ENCODE data around the gene MACROH2A2.

Gene MACROH2A2

GRCh38 chr10:70130878-70131559 lies 78.4 kb downstream of the MACROH2A2 start:
- no peak for DNase-seq (ENCODE audit: low read depth in 1 of 2, low spot score in 1 of 2)
- H3K27ac ChIP-seq (replicated peaks), result no peak overlapping the region
- no peak overlapping the region for H3K4me3 ChIP-seq (replicated peaks; ENCODE audit: insufficient read depth, low read length)
- TF ChIP-seq GABPA (IDR thresholded peaks at IDR 0.05; ENCODE audit: low read depth), result no peak
- H3K27me3 ChIP-seq (ENCODE audit: insufficient read depth, poor library complexity, severe bottlenecking), result peaks cover 4% of the 10 kb centered on the region

- Histone ChIP-seq H3K4me3 (replicated peaks; ENCODE audit: insufficient read depth, low read length) (no peak overlapping the region), H3K27ac (replicated peaks) (no peak overlapping the region)
- TF ChIP-seq REST (IDR thresholded peaks at IDR 0.05; ENCODE audit: insufficient replicate concordance, low read depth), result no peak
- TF ChIP-seq GABPA (IDR thresholded peaks at IDR 0.05; ENCODE audit: low read depth), result no peak
- TF ChIP-seq CTCF (IDR thresholded peaks at IDR 0.05; ENCODE audit: insufficient read depth, low read length), result no peak
- TF ChIP-seq POLR2AphosphoS5 (IDR thresholded peaks at IDR 0.05; ENCODE audit: low read depth), result no peak
- TF ChIP-seq SPI1 (IDR thresholded peaks at IDR 0.05; ENCODE audit: borderline replicate concordance, low read depth), result no peak
Measured at GRCh38 chr10:70131560-70131937, 78.9 kb downstream of the MACROH2A2 start.

GRCh38 chr10:70132098-70133029 lies 79.7 kb downstream of the MACROH2A2 start, which contains the start of gene AIFM2:
AIFM2 (minus strand) TSS chr10:70132825; CDS start chr10:70124084, 8,741 bp downstream.
- TF ChIP-seq SPI1 (IDR thresholded peaks at IDR 0.05; ENCODE audit: borderline replicate concordance, low read depth) (no peak), GABPA (IDR thresholded peaks at IDR 0.05; ENCODE audit: low read depth) (no peak), REST (IDR thresholded peaks at IDR 0.05; ENCODE audit: insufficient replicate concordance, low read depth) (no peak), CTCF (IDR thresholded peaks at IDR 0.05; ENCODE audit: insufficient read depth, low read length) (no peak)
- H3K27ac ChIP-seq (replicated peaks), result no peak within 1 kb of the TSS
- H3K27me3 ChIP-seq (ENCODE audit: insufficient read depth, poor library complexity, severe bottlenecking), result peaks cover 4% of the 10 kb centered on the region
- DNase-seq (ENCODE audit: low read depth in 1 of 2, low spot score in 1 of 2), result peak in 1 of 2 experiments; percentile 41
- H3K4me3 ChIP-seq (replicated peaks; ENCODE audit: insufficient read depth, low read length), result peak within 1 kb of the TSS; percentile 39

More at GRCh38 chr10:70131560-70131937, 78.9 kb downstream of the MACROH2A2 start:
- no peak for DNase-seq (ENCODE audit: low read depth in 1 of 2, low spot score in 1 of 2)
- peaks cover 4% of the 10 kb centered on the region for H3K27me3 ChIP-seq (ENCODE audit: insufficient read depth, poor library complexity, severe bottlenecking)

GRCh38 chr10:70135046-70135445 lies 82.4 kb downstream of the MACROH2A2 start:
- TF ChIP-seq GABPA (IDR thresholded peaks at IDR 0.05; ENCODE audit: low read depth), result no peak
- no peak for TF ChIP-seq REST (IDR thresholded peaks at IDR 0.05; ENCODE audit: insufficient replicate concordance, low read depth)
- TF ChIP-seq POLR2AphosphoS5 (IDR thresholded peaks at IDR 0.05; ENCODE audit: low read depth), result no peak
- TF ChIP-seq SPI1 (IDR thresholded peaks at IDR 0.05; ENCODE audit: borderline replicate concordance, low read depth), result no peak
- no peak for TF ChIP-seq CTCF (IDR thresholded peaks at IDR 0.05; ENCODE audit: insufficient read depth, low read length)
- no peak for DNase-seq (ENCODE audit: low read depth in 1 of 2, low spot score in 1 of 2)
- Histone ChIP-seq H3K27ac (replicated peaks) (no peak overlapping the region), H3K4me3 (replicated peaks; ENCODE audit: insufficient read depth, low read length) (no peak overlapping the region), H3K27me3 (ENCODE audit: insufficient read depth, poor library complexity, severe bottlenecking) (peaks cover 4% of the 10 kb centered on the region)
